Measurements from ENCODE around the gene DLG2.

DLG2 gene

GRCh38 chr11:83523676-83524075 lies 2103.5 kb downstream of the DLG2 start:
- DNase-seq: peak; percentile 5

GRCh38 chr11:83522911-83523310 lies 2104.2 kb downstream of the DLG2 start:
- no peak for DNase-seq

GRCh38 chr11:83521647-83522596 lies 2105.2 kb downstream of the DLG2 start:
- peak; percentile 56 for DNase-seq

GRCh38 chr11:83520849-83521248 lies 2106.3 kb downstream of the DLG2 start:
- no peak for DNase-seq

- DNase-seq: no peak
Observed at GRCh38 chr11:83511646-83512045, 2115.5 kb downstream of the DLG2 start.

- DNase-seq: no peak
Observed at GRCh38 chr11:83510530-83511460, 2116.3 kb downstream of the DLG2 start.

- DNase-seq: peak; percentile 17
Observed at GRCh38 chr11:83508804-83509203, 2118.3 kb downstream of the DLG2 start.

GRCh38 chr11:83502041-83502440 lies 2125.1 kb downstream of the DLG2 start:
- DNase-seq: no peak

GRCh38 chr11:83493917-83494316 lies 2133.2 kb downstream of the DLG2 start:
- peak; percentile 59 for DNase-seq

GRCh38 chr11:83493034-83493433 lies 2134.1 kb downstream of the DLG2 start:
- no peak for DNase-seq

- no peak for DNase-seq
Observed at GRCh38 chr11:83483808-83484207, 2143.3 kb downstream of the DLG2 start.

GRCh38 chr11:83480811-83481210 lies 2146.3 kb downstream of the DLG2 start:
- DNase-seq: no peak

- no peak for DNase-seq
Observed at GRCh38 chr11:83480251-83480650, 2146.9 kb downstream of the DLG2 start.

- DNase-seq: no peak
Observed at GRCh38 chr11:83477772-83478171, 2149.4 kb downstream of the DLG2 start.

- DNase-seq: no peak
Observed at GRCh38 chr11:83475760-83476159, 2151.4 kb downstream of the DLG2 start.

GRCh38 chr11:83473743-83474142 lies 2153.4 kb downstream of the DLG2 start:
- no peak for DNase-seq

- DNase-seq: no peak
Observed at GRCh38 chr11:83472806-83473205, 2154.3 kb downstream of the DLG2 start.

- DNase-seq: no peak
Observed at GRCh38 chr11:83471831-83472727, 2155.1 kb downstream of the DLG2 start.

- DNase-seq: no peak
Observed at GRCh38 chr11:83467837-83468236, 2159.3 kb downstream of the DLG2 start.

GRCh38 chr11:83464160-83464944 lies 2162.8 kb downstream of the DLG2 start:
- peak; percentile 83 for DNase-seq

GRCh38 chr11:83459798-83460197 lies 2167.3 kb downstream of the DLG2 start:
- DNase-seq: no peak

- DNase-seq: no peak
Observed at GRCh38 chr11:83456566-83456965, 2170.6 kb downstream of the DLG2 start.

Measured in NCI-H82 (cell line).